ENCODE results near the gene HLCS.
A peak's percentile ranks its signal among the peaks of the same experiment; 100 is the strongest.
"Not testable (repeated sequence)": the region's sequence is repeated elsewhere in the genome, so short reads cannot be mapped to it uniquely, and the experiment has no call there.

The HLCS gene

DNA sequence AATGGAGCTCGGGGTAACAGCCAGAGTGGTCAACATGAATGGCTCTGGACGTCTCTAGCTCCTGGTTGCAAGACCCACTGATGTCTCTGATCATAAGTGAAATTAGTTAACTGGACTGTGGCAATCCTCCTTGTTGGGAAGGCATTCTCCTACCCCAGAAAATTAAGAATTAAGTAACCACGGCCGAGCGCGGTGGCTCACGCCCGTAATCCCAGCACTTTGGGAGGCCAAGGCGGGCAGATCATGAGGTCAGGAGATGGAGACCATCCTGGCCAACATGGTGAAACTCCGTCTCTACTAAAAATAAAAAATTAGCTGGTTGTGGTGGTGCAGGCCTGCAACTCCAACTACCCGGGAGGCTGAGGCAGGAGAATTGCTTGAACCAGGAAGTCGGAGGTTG lies 14.1 kb downstream of the HLCS start:
- DNase-seq: not testable (repeated sequence)

DNA sequence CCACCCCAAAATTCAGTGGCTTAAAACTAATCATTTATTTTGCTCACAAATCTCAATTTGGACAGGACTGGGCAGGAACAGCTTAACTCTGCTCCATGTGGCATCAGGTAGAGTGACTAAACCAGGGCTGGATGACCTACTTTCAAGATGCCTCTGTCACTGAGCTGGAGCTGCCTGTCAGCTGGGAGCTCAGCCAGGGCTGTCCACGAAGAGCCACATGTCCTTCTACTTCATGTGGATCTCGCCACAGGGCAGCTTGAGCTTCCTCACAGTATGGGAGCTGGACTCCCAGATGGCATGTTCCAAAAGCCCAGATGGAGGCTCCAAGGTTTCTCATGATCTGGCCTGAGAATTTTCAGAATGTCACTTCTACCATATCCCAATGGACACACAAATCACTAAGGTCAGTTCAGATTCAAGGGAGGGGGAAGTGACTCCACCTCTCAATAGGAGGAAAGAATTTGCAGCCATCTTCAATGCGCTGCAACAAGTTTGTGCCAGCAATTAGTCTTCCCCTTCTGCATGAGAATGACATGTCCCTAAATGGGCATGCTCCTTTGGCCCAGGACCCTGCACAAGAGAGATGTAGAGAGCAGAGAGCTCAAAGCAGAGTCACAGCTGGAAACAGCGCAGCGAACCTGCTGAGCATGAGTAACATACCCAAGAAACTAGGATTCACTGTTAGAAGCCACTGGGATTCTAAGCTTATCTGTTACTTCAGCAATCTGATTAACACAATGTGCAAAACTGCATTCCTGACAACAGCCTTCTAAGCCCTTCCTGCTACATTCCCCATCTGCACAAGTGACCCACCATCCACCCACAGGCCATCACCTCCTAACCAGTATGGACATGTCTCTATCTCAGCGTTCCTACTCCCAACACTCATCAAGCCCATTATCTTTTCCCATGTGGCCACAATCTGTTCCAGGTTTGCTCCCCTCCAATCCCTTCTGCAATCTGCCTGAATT lies 17.0 kb downstream of the HLCS start:
- DNase-seq: no peak

DNA sequence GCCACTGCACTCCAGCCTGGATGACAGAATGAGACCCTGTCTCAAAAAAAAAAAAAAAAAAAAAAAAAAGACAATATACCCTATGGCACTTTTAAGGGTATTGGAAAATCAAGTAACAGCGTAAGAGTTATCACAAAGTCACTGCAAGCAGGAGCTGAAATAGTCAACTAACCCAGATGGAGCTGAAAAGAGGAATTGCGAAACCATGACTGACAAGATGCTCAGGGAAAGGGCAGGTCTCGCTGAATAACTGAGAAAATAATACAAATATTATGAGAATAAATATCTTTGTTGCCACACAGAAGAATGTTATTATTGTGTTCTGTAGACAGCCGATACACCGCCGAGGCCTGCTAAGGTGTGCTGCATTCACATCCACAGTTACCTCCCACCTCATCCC lies 17.8 kb downstream of the HLCS start:
- DNase-seq: no peak

DNA sequence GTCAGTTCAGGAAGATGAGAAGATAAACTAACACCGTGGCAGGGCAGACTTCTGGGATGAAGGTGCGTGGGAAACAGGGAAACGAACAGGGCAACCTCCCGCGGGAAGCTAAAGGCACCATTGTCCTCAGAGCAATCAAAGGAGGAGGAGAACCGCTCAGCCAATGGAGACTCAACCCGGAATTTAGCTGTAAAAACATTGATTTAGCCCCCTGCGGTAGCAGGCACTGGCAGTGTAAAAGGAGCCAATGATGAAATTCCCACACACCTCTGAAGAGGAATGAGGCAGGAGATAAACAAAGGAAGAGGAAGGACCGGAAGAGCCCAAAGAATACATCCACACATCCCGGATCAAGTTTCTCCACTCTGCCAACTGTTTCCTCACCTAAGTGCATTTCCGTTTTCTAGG lies 19.5 kb downstream of the HLCS start:
- DNase-seq: no peak

DNA sequence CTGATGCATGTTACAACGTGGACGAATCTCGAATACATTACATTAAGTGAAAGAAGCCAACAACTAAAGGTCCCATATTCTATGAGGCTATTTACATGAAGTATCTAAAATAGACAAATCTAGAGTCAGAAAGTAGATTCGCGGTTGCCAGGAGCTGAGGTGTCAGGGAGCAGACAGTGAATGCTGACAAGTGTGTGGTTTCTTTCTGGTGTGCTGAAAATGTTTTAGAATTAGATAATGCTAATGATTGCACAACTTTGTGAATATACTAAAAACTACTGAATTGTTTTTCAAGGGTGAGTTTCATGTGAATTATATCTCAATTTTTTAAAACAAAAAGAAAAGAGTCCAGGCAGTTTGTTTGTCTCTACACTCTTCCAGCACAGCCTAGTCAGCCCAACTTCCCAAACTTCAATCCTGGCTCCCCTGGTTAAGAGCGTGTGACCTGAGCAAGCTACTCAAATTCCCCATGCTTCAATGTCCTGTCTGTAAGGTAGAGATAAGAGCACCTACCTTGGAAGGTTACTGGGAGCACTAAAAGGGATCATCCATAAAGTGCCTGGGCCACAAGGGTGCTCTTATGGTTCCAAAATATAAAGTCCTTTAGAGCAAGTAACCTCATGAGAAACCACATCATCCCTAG lies 20.9 kb downstream of the HLCS start:
- no peak for DNase-seq

DNA sequence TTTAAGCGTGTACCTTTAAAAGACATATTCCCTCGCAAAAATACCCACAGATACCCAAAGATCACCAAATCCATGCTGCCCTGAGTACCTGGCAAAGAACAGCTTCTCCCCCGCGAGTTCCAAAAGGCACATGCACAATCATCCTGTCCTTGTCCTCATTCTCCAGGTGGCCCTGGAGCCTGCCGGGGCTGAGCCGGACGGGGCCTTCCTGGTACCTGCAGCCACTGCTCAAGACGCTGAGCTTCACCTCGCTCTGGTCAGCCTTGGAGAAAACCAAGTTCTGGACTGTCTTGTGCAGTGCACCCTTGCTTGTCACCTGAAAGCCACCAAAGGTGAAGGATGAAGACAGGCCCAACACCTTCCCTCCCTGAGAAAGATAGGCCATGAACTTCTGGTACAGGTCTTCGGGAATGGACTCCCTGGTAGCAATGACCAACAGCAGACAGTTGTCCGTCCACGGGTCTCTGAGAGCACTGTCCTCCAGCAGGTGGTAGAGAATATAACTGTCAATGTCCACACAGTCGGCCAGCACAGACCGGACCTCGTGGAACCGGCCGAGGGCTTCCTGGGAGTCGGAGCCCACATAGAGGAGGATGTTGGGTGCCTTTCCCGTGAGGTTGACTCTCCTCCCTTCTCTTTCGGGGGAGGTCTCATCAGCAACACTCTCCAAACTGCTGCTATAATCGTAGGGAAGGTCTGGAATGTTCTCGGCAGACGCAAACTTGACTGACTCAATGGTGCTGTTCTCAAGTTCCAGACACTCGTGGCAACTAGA lies 29.9 kb downstream of the HLCS start:
- DNase-seq: no peak

DNA sequence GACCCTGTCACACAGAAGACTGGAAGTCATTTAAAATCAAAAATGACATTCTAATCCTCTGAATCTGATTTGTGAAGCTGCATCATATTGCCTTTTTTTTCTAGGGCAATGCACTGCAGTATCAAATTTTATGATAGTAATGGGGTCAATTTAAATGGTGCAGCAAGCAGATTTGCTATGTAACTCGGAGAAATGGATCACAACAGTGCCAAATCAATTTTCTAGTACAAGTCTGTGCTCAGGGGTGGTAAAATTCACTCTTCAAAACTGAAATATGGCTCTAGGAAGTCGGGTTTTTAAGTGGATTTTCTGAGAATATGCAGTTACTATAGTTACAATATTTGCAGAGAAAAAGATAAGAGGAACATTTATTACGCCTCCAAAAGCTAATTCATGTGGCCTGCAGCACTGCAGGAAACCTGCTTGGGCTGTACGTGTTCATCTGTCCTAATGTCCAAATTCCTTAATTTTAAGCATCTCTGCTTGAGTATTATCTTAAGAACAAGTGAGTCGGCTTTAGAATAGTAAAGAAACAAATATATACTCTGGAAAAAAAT lies 31.5 kb downstream of the HLCS start:
- no peak for DNase-seq

DNA sequence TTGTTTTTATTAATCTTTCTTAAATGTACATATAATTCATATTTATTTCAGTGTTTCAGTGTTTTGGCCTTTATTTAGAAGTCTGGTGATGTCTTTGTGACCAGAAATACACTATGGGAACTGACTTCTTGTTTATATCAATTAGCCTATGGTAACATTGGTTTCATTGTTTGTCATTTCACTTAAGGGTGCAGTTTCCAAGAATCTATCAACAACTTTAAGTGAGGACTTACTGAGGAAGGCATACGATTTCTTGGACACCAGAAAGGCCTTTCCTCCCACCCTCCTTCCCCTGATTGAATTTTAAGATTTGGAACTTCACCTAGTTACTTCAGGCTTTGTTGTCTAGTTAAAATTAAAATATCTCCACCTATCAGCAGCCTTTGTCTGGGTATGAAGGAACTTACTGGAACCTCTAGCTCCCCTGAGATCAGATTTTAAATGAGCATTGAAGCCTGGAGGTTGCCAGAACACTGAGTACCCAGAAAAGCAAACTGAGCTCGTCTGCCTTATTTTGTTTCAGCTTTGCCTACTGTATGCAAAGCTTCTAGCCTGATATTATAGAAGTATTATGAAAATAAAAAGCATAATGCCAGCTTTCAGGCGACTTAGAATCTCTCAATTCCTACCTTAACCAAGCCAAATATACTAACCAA lies 34.2 kb downstream of the HLCS start:
- DNase-seq: no peak

DNA sequence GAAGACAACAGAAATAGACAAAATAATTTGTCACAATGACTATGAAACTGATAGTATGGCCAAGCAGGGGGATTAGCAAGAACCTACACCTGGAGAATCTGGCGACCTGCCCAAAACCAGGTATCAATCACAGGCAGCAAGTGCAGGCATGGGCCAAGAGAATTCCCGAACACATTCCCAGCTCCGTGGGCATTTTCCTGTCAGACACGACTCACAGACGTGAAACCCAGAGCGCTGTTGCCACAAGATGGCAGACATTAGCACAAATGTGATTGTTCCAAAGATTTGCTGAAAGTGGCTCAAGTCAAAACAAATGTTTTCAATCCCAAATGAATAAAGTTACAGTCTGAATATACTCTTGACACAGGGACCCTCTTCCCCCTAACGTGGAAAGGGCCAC lies 36.8 kb downstream of the HLCS start:
- DNase-seq: no peak

DNA sequence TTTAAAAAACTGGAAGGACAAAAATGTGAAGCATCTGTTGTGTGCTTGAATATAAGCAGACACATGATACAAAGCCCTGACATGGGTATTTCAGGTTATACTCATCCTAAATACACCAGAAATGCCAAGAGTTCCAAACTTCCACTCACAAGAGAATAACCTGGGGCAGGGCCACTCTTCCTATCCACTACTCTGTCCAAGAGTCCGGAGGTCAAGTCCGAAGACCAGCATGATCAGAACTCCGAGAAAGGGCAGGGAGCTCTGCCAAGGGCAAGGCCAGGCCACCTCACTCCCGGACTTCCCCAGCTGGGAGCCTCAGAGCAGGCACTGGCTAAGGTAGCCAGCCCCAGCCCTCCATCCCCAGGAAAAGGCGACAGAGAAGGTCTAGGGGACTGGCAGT lies 37.5 kb downstream of the HLCS start:
- no peak for DNase-seq

DNA sequence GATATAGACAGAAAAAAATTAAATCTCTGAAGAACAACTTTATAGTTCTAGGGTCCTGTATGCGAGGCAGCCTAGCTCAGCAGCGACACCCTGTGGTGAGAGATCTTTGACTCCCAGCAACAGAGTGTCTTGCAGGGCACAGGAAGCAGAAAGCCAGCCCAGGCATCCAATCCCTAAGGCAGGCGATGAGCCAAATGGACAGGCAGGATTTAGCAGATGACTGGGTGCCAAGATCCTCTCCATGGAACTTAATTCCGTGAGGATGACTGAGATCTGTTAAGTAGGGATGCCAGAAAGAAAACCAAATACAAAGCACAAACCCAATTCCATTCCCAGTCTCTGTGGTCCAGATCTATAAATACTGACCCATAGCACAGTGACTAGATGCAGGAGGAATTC lies 38.8 kb downstream of the HLCS start:
- peak; percentile 27 for DNase-seq

DNA sequence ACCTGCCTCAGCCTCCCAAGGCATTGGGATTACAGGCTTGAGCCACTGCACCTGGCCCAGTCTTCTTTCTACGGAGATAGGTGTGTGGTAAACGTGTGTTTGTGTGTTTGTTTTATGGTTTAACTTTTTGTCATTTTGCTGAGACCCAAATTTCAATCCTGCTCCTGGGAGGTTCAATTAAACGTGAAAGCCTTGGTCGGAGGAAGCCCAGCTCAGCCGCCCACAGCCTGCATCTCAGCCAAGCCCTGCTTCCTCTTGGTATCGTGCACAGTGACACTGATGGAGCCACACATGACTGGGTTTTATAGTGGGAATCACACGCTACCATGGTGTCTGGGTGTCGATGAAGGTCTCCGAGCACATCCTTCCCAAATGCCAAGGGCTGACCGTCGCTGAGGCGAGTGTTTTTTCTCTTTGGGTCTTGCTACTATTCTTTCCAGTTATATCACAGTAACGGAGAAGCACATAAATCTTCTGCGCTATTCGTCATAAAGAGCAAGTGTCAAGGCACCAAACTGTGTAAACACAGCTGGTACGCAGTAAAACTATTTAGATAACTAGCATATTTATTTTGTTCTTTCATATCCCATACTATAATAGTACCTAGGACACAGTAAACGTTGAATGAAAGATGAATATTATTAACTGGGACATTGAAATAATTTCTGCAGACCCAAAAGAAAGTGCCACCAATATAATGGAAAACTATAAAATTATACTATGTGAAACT lies 39.3 kb downstream of the HLCS start:
- DNase-seq: no peak

DNA sequence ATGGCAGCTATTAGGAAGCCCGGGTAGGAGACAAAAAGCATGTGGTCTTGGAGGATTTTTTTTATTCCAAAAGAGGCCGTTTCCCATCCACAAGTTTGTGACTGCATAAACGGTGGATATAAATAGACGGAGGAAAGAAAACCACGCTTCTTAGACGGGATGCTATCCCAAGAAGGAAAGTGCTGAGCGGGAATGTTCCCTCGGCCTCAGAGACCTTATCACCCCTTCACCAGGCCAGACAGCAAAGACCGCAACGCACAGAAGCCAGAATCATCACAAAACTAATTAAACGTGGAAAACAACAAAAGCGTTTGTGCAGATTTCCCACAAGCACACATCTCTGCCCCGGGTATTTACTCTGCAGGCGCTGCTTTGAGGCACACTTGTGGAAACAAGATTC lies 43.2 kb downstream of the HLCS start:
- no peak for DNase-seq

DNA sequence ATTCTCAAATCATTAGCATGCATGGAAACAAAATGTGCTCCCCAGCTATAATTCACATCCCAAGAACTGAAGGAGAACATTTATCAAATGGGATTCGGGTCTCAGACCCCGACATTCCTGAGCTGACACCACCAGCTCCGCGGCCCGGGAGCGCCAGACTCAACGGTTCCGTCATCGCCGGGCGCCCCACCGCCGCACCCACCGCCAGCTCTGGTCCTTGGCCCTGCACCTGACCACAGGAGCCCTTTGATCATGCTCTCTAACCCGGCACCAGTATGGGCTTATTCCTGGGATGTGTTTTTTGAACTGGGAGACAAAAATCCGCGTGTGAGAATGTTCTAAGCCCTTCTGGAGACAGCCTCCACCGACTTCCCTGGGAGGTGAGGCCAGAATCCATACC lies 43.6 kb downstream of the HLCS start:
- no peak for DNase-seq

DNA sequence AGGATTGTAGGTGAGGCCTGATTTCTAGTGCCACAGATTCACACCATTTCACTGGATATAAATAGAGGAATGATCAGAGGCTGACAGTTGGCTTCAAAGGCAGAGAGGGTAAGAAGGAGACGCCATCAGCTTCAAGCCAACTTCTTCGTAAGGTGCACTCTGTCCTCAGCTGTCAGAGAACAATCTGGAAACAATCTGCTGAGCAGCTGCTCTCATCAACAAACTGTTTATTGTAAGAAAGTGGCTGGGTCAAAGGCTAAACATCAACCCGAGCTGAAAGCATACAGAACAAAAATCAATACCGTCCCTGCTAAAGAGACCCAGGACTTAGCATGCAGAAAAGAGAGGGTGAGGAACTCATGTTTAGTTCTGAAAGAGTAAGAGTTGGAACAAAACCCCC lies 48.2 kb downstream of the HLCS start:
- DNase-seq: no peak

DNA sequence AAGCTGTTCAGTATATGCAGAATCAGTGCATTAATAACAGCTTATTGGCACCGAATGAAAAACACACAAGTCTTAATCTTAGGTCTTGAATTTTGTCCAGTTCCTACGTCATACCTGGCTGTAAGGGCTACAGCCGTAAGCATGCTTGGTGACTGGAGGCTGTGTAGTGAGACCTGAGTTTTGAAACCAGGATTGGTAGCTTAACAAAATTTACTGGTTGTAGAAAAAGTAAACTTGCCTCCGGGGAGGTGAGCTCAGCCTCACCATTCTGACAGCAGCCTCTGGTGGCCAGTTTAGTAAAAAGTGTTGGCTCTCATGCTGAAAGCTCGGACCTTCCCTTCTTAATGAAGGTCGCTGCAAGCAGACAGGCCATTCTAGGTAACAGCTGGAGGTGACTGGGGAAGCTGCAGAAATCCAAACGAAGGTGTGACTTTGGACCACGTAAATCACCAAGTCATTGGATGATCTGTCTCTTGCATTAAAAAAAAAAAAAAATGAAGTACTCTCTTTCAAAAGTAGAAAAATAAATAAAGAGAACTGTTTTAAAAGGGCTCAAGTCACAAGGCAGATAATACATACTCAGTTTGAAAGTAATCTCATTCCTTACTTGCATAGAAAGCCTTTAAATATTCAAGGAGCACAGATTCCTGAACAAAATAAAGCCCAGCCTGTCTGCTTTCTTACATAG lies 48.9 kb downstream of the HLCS start:
- DNase-seq: no peak

DNA sequence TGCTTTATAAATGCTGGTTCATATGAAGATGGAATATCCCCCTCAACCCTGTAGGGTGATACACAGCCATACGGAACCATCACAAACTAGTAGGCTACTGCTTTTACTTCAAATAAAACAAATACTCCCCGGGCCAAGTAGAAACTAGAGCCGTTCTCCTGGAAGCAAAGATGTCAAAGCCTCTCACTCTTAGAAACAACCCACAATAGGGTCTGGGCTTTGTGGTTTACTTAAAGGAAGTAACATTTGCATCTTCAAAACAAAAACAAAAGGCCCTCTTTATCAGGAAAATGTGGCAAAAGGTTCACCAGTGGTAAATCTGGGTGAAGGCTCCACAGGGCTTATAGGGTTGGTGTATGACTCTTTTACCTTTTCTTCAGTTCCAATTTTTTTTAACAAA lies 49.8 kb downstream of the HLCS start:
- DNase-seq: no peak

DNA sequence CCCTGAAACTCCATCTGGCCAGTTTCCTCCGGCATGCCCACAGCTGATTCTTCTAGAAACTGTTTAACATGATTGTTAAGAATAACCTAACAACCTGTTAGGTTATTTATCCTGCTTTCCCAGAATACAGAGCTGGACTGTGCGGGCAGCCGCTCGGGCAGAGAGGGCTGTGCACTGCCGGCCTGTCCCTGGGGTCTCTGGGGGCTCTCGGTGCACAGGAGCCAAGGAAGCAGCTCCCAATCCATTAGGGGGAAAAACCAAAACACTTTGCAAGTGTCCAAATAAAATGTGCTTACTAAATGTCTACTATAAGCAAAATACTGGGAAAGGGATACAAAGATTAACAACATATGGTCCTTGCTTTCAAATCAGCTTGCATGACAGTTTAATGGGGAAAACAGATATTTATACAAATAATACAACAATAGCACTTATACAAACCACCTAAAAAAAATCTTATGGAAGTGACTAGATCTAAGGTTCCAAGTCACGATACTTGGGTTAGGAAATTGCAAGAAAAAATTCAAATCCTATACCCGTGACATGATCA lies 50.7 kb downstream of the HLCS start:
- no peak for DNase-seq

DNA sequence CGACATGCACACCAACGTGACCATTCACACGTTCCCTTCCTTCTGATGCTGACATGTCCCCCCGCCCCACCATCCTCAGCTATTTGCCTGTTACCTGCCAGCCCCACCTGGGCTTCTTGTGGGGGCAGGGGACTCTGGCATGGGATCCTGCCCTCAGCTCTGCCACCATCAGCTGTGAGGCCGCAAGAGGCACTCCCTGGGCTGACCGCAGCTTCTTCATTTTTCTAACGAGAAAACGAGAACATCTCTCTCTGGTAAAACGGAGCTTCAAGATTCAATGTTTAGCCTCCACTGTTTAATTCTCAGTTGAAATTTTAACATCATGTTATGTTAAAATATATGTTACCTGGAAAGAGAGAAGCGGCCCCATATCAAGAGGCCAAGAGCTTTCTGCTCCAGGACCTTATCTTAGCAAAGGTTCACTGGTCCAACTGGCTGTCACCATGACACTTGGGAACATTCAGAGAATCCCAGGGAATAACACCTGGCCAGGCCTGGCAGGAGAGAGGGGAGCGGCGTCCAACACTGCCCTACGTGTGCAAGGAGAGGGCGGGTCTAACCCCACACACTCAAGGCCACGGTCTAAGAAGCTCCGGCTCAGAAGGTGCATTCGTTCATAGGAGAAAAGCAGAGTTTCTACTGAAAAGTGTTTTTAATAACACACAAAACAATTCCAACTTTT lies 51.3 kb downstream of the HLCS start:
- no peak for DNase-seq

DNA sequence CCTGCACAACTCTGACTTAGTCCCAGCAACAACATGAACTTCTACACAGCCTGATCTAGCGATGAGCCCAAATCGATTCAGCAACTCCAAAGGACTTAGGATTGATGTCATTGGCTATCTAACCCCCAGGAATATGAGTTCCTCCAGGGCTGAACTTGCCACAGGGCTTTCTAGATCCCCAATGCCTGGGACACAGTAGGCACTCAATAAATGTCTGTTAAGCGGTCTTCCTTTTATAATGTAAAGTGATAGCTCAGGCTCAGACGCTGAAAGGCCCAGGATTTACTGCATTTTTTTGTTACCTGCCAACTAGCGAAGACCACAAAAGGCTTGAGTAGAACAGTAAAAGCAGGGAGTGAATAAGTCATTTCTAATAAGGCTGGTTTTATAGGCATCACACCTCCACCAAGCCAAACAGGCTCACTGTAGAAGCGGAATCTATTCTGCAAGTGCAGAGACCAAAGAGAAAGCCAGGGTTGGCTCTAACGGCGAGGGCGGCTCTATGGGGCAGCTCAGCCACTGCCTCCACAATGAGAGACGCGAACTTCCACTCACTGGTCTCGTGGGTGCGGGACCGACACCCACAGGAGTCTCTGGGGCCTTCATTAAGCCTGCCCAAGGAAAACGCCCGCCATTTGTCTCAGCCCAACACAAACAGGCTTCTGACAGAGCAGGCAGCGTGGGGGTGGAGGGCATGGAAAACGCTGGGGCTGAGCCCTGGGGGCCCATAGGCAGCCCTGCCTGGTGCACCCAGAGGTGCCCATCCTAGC lies 52.0 kb downstream of the HLCS start:
- no peak for DNase-seq
